Epidermal melanocyte (primary cell): ENCODE data around the gene BHLHE41.

ENCODE experiments used
- DNase-seq: peaks from one replicate; pipeline ENCODE4 v3.0.0; 2011; ENCODE audit warnings: low spot score; ENCODE audit not compliant: insufficient read length

Gene BHLHE41

GRCh38 chr12:26114720-26115401 lies 10.0 kb downstream of the BHLHE41 start:
- DNase-seq = no peak

- peak; percentile 66 for DNase-seq
These were observed 10.8 kb downstream of the BHLHE41 start for GRCh38 chr12:26113853-26114719.

- no peak for DNase-seq
These were observed 11.6 kb downstream of the BHLHE41 start for GRCh38 chr12:26113181-26113654.

- no peak for DNase-seq
These were observed 12.1 kb downstream of the BHLHE41 start for GRCh38 chr12:26112703-26113147.

- DNase-seq = no peak
These were observed 12.6 kb downstream of the BHLHE41 start for GRCh38 chr12:26112232-26112631.

GRCh38 chr12:26109343-26109881 lies 15.4 kb downstream of the BHLHE41 start:
- no peak for DNase-seq

- no peak for DNase-seq
These were observed 15.9 kb downstream of the BHLHE41 start for GRCh38 chr12:26108915-26109314.

GRCh38 chr12:26106347-26106746 lies 18.5 kb downstream of the BHLHE41 start:
- no peak for DNase-seq

- no peak for DNase-seq
These were observed 21.9 kb downstream of the BHLHE41 start for GRCh38 chr12:26102953-26103352.

- DNase-seq = no peak
These were observed 23.1 kb downstream of the BHLHE41 start for GRCh38 chr12:26101763-26102162.

GRCh38 chr12:26101350-26101734 lies 23.5 kb downstream of the BHLHE41 start:
- no peak for DNase-seq

GRCh38 chr12:26100666-26101349 lies 24.0 kb downstream of the BHLHE41 start:
- no peak for DNase-seq

GRCh38 chr12:26097046-26097878 lies 27.6 kb downstream of the BHLHE41 start:
- peak; percentile 75 for DNase-seq

GRCh38 chr12:26096036-26096435 lies 28.8 kb downstream of the BHLHE41 start:
- DNase-seq = no peak

GRCh38 chr12:26095186-26095585 lies 29.7 kb downstream of the BHLHE41 start:
- DNase-seq = no peak

- no peak for DNase-seq
These were observed 32.3 kb downstream of the BHLHE41 start for GRCh38 chr12:26092346-26093105.

- DNase-seq = no peak
These were observed 33.0 kb downstream of the BHLHE41 start for GRCh38 chr12:26091822-26092221.

- DNase-seq = no peak
These were observed 33.9 kb downstream of the BHLHE41 start for GRCh38 chr12:26090836-26091510.

GRCh38 chr12:26088998-26089397 lies 35.8 kb downstream of the BHLHE41 start:
- no peak for DNase-seq
